Thyroid gland (tissue), 4 donors: ENCODE results near the gene COL8A2. TPM values are rescaled to one million over a fixed set of nuclear protein-coding genes. Genes with fewer than 3 reads are reported as not detected.

Experiments used
- DNase-seq, 2 donors: peaks; one replicate each; pipeline ENCODE4 v3.0.0-alpha.2; 2019
- H3K27ac ChIP-seq, 3 donors: fragments of 200-600 bp; sonication (generic); 1 replicate in 2 of 3; 2 replicates in 1 of 3; pipeline ENCODE4 v1.5.1; 2016 to 2019; ENCODE audit warnings: mild to moderate bottlenecking in 1 of 3, moderate library complexity in 1 of 3
- H3K27me3 ChIP-seq: fragments of 200-600 bp; sonication (generic); one replicate; pipeline ENCODE4 v1.5.1; 2019
- H3K36me3 ChIP-seq, 2 donors: fragments of 200-600 bp; sonication (generic); one replicate each; pipeline ENCODE4 v1.5.1; 2016 to 2019
- H3K4me1 ChIP-seq, 2 donors: fragments of 200-600 bp; sonication (generic); one replicate each; pipeline ENCODE4 v1.5.1; 2017 to 2019
- H3K4me3 ChIP-seq, 3 donors: fragments of 200-600 bp; sonication (generic); replicated peaks in 1 of 3; 1 replicate in 2 of 3; 2 replicates in 1 of 3; pipeline ENCODE4 v1.5.1; 2016; ENCODE audit warnings: mild to moderate bottlenecking in 1 of 3
- H3K9me3 ChIP-seq: fragments of 200-600 bp; sonication (generic); one replicate; pipeline ENCODE4 v1.5.1; 2017
- CTCF ChIP-seq, 6 experiments: fragments of 200-600 bp in 3 of 6; fragments of 450-650 bp in 3 of 6; sonication (generic) in 3 of 6; IDR thresholded peaks; one replicate each; pipeline ENCODE4 v1.5.1; 2016 to 2019; ENCODE audit warnings: antibody characterized with exemption in 6 of 6, mild to moderate bottlenecking in 2 of 6, inconsistent platforms in 1 of 6, moderate library complexity in 1 of 6
- POLR2A ChIP-seq, 2 donors: fragments of 450-650 bp; IDR thresholded peaks; one replicate each; pipeline ENCODE4 v1.6.1; 2017; ENCODE audit warnings: antibody characterized with exemption in 2 of 2, mild to moderate bottlenecking in 2 of 2, moderate library complexity in 1 of 2
- WGBS, 2 donors: methylation state at CpG; one replicate each; pipeline ENCODE4 v1.1.5; 2017; 5-methylcytosine and 5-hydroxymethylcytosine counted together
- intact Hi-C: fragments of 100-400 bp; cut with DNase I; formaldehyde crosslinking; loops from one replicate; pipeline ENCODE4 v1.15.1; 2023
- total RNA-seq, 4 donors: library from RNA; depleted of rRNA; stranded (reverse); fragments of >200 nt; gene quantifications; one replicate each; pipeline ENCODE4 v1.2.3, GENCODE V29; 2016

Gene COL8A2
- total RNA-seq, 4 donors from 2014 or later = 5.7 to 13.7 (median 10.1) TPM

GRCh38 chr1:36089393-36090121 lies 35.5 kb downstream of the COL8A2 start:
- peak overlapping the region in 2 of 3 donors; percentile 84 to 88 for H3K27ac ChIP-seq
- WGBS, 2 donors = 10 to 13% methylated on average over 32 of the region's 32 CpGs
- peak overlapping the region; percentile 51 to 90 (median 73) for H3K4me3 ChIP-seq
- no peaks in the 10 kb centered on the region for H3K27me3 ChIP-seq
- intact Hi-C loops = loop anchor here (5.0 to 10.0 kb wide), 2 partner anchors 207 to 335 kb away; partner anchors contain the start of gene AGO1
- H3K9me3 ChIP-seq = no peaks in the 10 kb centered on the region
- H3K4me1 ChIP-seq = peaks cover 28 to 45% of the 10 kb centered on the region in 2 donors
- H3K36me3 ChIP-seq = peaks cover 11 to 21% of the 10 kb centered on the region in 2 donors
- peak; percentile 13 to 26 for DNase-seq
- TF ChIP-seq POLR2A (IDR thresholded peaks at IDR 0.05) (no peak), CTCF (IDR thresholded peaks at IDR 0.05) (no peak)

GRCh38 chr1:36088577-36089392 lies 36.2 kb downstream of the COL8A2 start, which contains the start of gene ADPRS:
Gene ADPRS (plus strand): TSS chr1:36088892. CDS start chr1:36088905, 13 bp downstream.
- peak; percentile 85 to 86 for DNase-seq
- intact Hi-C loops = loop anchor here (5.0 kb wide), 1 partner anchor 206 kb away; the partner anchor contains the start of gene AGO1

GRCh38 chr1:36088265-36088576 lies 36.8 kb downstream of the COL8A2 start:
- WGBS, 2 donors = 32 to 60% methylated on average over 3 to 8 of the region's 8 CpGs
- Histone ChIP-seq H3K9me3 (no peaks in the 10 kb centered on the region), H3K27me3 (no peaks in the 10 kb centered on the region), H3K4me1 (peaks cover 18 to 39% of the 10 kb centered on the region in 2 donors), H3K36me3 (peaks cover 8 to 12% of the 10 kb centered on the region in 2 donors), H3K27ac (peak overlapping the region; percentile 19 to 88 (median 84)), H3K4me3 (peak overlapping the region in 1 of 3 donors; percentile 90)
- TF ChIP-seq POLR2A (IDR thresholded peaks at IDR 0.05) (no peak), CTCF (IDR thresholded peaks at IDR 0.05) (no peak)
- DNase-seq = no peak
- intact Hi-C loops = loop anchor here (5.0 kb wide), 1 partner anchor 206 kb away; the partner anchor contains the start of gene AGO1

More at GRCh38 chr1:36088577-36089392, 36.2 kb downstream of the COL8A2 start, which contains the start of gene ADPRS:
- Histone ChIP-seq H3K9me3 (no peaks in the 10 kb centered on the region), H3K27me3 (no peaks in the 10 kb centered on the region), H3K36me3 (peaks cover 11 to 18% of the 10 kb centered on the region in 2 donors), H3K4me3 (peak within 1 kb of the TSS; percentile 51 to 90 (median 73)), H3K4me1 (peaks cover 23 to 42% of the 10 kb centered on the region in 2 donors), H3K27ac (peak within 1 kb of the TSS; percentile 19 to 88 (median 84))
- TF ChIP-seq POLR2A (IDR thresholded peaks at IDR 0.05) (peak; percentile 79 to 91), CTCF (IDR thresholded peaks at IDR 0.05) (peak; percentile 88 to 100 (median 99))
- WGBS, 2 donors = 0 to 2% methylated on average over 9 to 21 of the region's 84 CpGs

- Histone ChIP-seq H3K27me3 (no peaks in the 10 kb centered on the region), H3K27ac (no peak overlapping the region), H3K4me3 (no peak overlapping the region), H3K4me1 (peaks cover 18 to 35% of the 10 kb centered on the region in 2 donors), H3K9me3 (no peaks in the 10 kb centered on the region), H3K36me3 (peaks cover under 1 to 5% of the 10 kb centered on the region in 2 donors)
- peak in 1 of 2 donors; percentile 10 for DNase-seq
- no peak for TF ChIP-seq POLR2A (IDR thresholded peaks at IDR 0.05)
- TF ChIP-seq CTCF (IDR thresholded peaks at IDR 0.05) = no peak
- WGBS, 2 donors = 71 to 84% methylated on average over 10 to 23 of the region's 31 CpGs
- intact Hi-C loops = loop anchor here (5.0 kb wide), 1 partner anchor 205 kb away; the partner anchor contains the start of gene AGO1
Observed at GRCh38 chr1:36087233-36088123, 37.5 kb downstream of the COL8A2 start.
